ENCODE measurements around the gene MLNR.

Gene MLNR

GRCh38 chr13:49213539-49213938 lies 6.6 kb upstream of the MLNR start:
- no peak overlapping the region for H3K4me3 ChIP-seq (replicated peaks; ENCODE audit: insufficient read depth, low read length)
- TF ChIP-seq SPI1 (IDR thresholded peaks at IDR 0.05; ENCODE audit: borderline replicate concordance, low read depth), result peak; percentile 87
- TF ChIP-seq, protein P1, sequence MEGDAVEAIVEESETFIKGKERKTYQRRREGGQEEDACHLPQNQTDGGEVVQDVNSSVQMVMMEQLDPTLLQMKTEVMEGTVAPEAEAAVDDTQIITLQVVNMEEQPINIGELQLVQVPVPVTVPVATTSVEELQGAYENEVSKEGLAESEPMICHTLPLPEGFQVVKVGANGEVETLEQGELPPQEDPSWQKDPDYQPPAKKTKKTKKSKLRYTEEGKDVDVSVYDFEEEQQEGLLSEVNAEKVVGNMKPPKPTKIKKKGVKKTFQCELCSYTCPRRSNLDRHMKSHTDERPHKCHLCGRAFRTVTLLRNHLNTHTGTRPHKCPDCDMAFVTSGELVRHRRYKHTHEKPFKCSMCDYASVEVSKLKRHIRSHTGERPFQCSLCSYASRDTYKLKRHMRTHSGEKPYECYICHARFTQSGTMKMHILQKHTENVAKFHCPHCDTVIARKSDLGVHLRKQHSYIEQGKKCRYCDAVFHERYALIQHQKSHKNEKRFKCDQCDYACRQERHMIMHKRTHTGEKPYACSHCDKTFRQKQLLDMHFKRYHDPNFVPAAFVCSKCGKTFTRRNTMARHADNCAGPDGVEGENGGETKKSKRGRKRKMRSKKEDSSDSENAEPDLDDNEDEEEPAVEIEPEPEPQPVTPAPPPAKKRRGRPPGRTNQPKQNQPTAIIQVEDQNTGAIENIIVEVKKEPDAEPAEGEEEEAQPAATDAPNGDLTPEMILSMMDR (IDR thresholded peaks at IDR 0.05; ENCODE audit: insufficient read depth, low read length), result no peak
- peak overlapping the region; percentile 83 for H3K27ac ChIP-seq (replicated peaks)
- DNase-seq (ENCODE audit: low read depth in 1 of 2, low spot score in 1 of 2), result no peak
- H3K27me3 ChIP-seq (ENCODE audit: insufficient read depth, poor library complexity, severe bottlenecking), result no peaks in the 10 kb centered on the region

- Histone ChIP-seq H3K27me3 (ENCODE audit: insufficient read depth, poor library complexity, severe bottlenecking) (no peaks in the 10 kb centered on the region), H3K4me3 (replicated peaks; ENCODE audit: insufficient read depth, low read length) (no peak overlapping the region)
- peak in 1 of 2 experiments; percentile 54 for DNase-seq (ENCODE audit: low read depth in 1 of 2, low spot score in 1 of 2)
These were observed 5.9 kb upstream of the MLNR start for GRCh38 chr13:49213997-49214916.

GRCh38 chr13:49214917-49215376 lies 5.2 kb upstream of the MLNR start:
- Histone ChIP-seq H3K4me3 (replicated peaks; ENCODE audit: insufficient read depth, low read length) (no peak overlapping the region), H3K27ac (replicated peaks) (peak overlapping the region; percentile 83), H3K27me3 (ENCODE audit: insufficient read depth, poor library complexity, severe bottlenecking) (no peaks in the 10 kb centered on the region)
- TF ChIP-seq SPI1 (IDR thresholded peaks at IDR 0.05; ENCODE audit: borderline replicate concordance, low read depth) (peak; percentile 82), GABPA (IDR thresholded peaks at IDR 0.05; ENCODE audit: low read depth) (peak; percentile 86), POLR2AphosphoS5 (IDR thresholded peaks at IDR 0.05; ENCODE audit: low read depth) (peak; percentile 100), REST (IDR thresholded peaks at IDR 0.05; ENCODE audit: insufficient replicate concordance, low read depth) (peak; percentile 38)
- TF ChIP-seq, protein P1 (IDR thresholded peaks at IDR 0.05; ENCODE audit: insufficient read depth, low read length), result peak; percentile 3
- peak; percentile 93 to 99 for DNase-seq (ENCODE audit: low read depth in 1 of 2, low spot score in 1 of 2)

More at GRCh38 chr13:49213997-49214916, 5.9 kb upstream of the MLNR start:
- TF ChIP-seq REST (IDR thresholded peaks at IDR 0.05; ENCODE audit: insufficient replicate concordance, low read depth) (no peak), SPI1 (IDR thresholded peaks at IDR 0.05; ENCODE audit: borderline replicate concordance, low read depth) (no peak), GABPA (IDR thresholded peaks at IDR 0.05; ENCODE audit: low read depth) (no peak), POLR2AphosphoS5 (IDR thresholded peaks at IDR 0.05; ENCODE audit: low read depth) (no peak)
- TF ChIP-seq, protein P1 (IDR thresholded peaks at IDR 0.05; ENCODE audit: insufficient read depth, low read length), result no peak
- peak overlapping the region; percentile 83 for H3K27ac ChIP-seq (replicated peaks)
